Measurements from ENCODE around the gene GPHN.

DNA sequence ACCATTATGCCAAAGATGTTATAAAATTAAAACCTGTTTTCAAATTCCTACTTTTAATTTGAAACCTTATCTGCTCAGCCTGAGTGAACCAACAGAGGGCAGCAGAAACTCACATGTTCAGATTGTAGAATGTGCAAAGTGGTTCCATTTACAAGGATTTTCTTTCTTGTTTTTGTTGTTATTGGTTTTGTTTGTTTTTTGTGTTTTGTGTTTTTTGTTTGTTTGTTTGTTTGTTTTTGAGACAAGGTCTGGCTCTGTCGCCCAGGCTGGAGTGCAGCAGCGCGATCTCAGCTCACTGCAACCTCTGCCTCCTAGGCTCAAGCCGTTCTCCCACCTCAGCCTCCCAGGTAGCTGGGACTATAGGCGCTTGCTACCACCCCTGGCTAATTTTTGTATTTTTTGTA lies 658.5 kb downstream of the GPHN start:
- TF ChIP-seq, protein P1, sequence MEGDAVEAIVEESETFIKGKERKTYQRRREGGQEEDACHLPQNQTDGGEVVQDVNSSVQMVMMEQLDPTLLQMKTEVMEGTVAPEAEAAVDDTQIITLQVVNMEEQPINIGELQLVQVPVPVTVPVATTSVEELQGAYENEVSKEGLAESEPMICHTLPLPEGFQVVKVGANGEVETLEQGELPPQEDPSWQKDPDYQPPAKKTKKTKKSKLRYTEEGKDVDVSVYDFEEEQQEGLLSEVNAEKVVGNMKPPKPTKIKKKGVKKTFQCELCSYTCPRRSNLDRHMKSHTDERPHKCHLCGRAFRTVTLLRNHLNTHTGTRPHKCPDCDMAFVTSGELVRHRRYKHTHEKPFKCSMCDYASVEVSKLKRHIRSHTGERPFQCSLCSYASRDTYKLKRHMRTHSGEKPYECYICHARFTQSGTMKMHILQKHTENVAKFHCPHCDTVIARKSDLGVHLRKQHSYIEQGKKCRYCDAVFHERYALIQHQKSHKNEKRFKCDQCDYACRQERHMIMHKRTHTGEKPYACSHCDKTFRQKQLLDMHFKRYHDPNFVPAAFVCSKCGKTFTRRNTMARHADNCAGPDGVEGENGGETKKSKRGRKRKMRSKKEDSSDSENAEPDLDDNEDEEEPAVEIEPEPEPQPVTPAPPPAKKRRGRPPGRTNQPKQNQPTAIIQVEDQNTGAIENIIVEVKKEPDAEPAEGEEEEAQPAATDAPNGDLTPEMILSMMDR (IDR thresholded peaks at IDR 0.05), result peak; percentile 56 to 89 (median 72)
- no peak for TF ChIP-seq POLR2A (IDR thresholded peaks at IDR 0.05)

All from heart left ventricle (tissue), 13 donors.